Left ventricle myocardium superior (tissue), 1 donor: ENCODE results near the gene C6orf118. TPM values are rescaled to one million over a fixed set of nuclear protein-coding genes. Genes with fewer than 3 reads are reported as not detected.

Experiments
- ATAC-seq: fragments of 200-7000 bp; cut with Tn5 transposase; one replicate; pipeline ENCODE4 v1.9.1; 2020; ENCODE audit warnings: mild to moderate bottlenecking, moderate library complexity
- DNase-seq: peaks from one replicate; pipeline ENCODE4 v3.0.0-alpha.2; 2020
- intact Hi-C: fragments of 100-400 bp; cut with micrococcal nuclease; formaldehyde crosslinking; loops from one replicate; pipeline ENCODE4 v1.11.0; 2022
- total RNA-seq: library from RNA; stranded (reverse); fragmentation: NEBNext Ultra II Directional; extraction: Animal tissue kit (Norgen Biotek cat#: 25700); gene quantifications from one replicate; pipeline ENCODE4 v1.2.1, GENCODE V29; 2021
- donor health status: DM: no; HTN: yes; CAD: no; lungs with severe emphysema.

Gene C6orf118
- total RNA-seq, 1 donor from 2014 or later = not detected

DNA sequence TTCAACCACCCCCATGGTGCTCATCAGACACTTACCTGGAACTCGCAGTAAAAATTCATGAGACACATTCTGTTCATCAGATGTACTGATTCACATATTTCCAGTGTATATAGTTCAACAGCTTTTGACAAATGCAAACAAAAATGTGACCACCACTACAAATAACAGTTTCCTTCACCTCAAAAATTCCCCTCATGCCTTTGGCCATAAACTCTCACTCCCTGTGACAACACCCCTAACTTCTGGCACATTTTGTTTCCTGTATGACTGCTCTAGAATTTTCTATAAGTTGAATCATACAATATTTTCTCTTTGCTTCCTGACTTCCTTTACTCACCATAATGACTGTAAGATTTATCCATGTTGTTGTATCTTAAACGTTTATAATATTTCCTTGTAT, 63.7 kb downstream of the C6orf118 start:
- no peak for DNase-seq
- no peak for ATAC-seq
- intact Hi-C loops = no loop called here

DNA sequence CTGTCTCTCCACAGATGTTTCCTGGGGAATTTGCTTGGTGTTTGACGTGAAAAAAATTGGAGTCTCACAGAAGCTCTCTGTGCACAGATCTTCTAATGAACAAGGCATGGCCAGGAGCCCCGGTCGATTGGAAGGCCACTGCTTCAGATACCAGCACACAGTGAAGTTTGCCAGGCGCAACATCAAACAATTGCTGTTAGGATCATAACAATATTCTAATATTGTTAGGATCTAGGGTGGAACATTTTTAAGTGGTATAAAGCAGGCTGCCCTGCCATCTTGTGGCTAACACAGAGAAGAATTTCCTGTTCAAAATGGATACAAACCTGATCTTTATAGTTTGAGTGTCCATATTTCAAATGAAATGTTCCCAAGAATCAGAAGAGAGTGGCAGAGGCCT, 64.1 kb downstream of the C6orf118 start:
- intact Hi-C loops = no loop called here
- no peak for ATAC-seq
- no peak for DNase-seq

DNA sequence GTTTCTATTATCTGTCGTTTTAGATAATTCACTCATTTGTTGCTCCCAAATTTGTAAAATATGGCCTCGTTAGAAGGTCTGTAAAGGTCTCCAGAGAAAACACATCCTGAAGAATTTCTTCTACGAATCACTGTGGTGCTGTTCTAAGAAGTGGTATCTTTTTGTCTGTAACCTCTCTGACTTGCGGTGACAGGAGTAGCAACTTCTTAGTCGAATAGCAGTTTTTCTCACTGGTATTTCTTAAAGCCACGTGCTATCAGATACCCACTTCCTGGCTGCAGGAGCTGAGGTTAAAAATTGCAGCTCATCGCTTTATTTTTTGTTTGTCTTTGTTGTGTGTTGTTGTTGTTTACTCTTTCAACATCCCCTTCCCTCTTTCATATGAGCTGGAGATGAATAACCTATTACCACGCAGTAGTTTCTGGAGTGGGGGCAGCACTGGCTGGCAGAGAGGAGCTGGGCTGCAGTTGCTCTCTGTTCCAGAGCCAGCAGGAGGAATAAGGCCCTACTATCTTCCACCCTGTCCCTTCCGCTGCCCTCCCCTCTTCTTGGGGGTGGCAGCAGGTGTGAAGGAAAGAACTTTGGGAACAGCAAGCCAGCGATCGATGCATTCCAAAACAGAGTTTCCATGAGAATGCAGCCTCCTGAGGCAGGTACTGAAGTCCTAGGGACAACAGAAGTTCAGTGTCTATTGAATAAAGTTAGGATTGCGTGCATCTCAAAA, 64.7 kb downstream of the C6orf118 start:
- no peak for ATAC-seq
- intact Hi-C loops = no loop called here
- no peak for DNase-seq

DNA sequence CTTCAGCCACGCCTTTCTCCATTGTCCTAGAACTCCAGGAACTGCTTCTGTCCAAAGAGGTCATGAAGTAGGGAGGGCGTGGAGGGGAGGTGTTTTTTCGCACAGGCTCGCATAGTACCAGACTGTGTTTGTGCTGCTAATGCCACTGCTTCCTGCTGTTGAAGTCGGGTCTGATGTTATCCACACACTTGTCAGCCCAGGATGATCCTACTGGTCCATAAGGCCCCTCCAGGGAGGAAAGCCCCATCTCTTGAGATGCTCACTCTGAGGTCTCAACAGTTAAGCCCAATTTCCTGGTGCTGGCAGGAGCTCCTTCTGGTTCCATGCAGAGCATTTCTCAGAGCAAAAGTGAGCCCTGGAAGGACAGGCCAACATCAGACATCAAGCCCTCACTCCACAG, 65.6 kb downstream of the C6orf118 start:
- DNase-seq = no peak
- intact Hi-C loops = no loop called here
- no peak for ATAC-seq

DNA sequence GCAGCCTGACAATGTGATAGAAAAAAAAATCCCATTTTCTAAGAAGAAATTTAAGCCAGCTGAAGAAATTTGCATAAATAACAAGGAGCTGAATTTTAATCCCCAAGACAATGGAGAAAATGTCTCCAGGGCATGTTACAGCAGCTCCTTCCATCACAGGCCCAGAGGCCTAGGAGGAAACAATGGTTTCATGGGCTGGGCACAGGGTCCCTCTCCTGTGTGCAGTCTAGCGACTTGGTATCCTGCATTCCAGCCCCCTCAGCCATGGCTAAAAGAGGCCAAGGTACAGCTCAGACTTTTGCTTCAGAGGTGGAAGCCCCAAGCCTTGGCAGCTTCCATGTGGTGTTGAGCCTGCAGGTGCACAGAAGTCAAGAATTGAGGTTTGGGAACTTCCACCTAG, 73.1 kb downstream of the C6orf118 start:
- no peak for ATAC-seq
- DNase-seq = no peak
- intact Hi-C loops = no loop called here

DNA sequence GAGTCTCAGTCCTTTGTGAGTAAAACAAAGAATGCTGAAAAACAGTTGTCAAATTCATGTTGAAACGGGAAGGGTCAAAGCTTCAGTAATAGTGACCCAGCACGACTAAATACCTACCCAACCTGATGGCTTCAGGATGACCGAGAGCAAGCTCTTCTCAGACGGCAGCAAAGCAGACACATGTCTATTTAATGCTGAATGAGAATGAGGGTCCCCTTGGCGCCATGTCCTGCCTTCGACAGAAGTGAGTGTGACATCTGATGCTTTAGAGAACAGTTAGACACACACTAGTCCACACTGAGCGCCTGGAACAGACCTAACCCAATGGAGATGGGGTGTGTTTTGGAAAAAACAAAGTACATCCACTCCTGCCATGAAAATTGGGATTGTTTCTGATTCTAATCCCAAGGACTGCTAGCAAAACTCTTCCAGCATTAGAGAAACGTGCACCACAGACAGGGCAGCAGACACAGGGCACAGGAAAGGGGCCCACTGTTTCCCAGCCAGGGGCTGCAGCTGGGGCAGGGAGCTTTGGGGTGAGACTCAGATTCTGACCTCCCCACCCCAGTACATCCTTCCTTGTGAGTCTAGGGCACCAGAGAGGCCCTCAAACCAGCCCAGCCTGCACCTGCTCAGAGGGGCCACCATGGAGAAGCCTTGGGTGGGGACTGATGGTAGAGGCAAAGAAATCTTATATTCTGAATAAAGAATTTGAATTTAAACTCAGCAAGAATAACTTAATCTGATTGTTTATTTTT, 76.5 kb downstream of the C6orf118 start:
- intact Hi-C loops = no loop called here
- ATAC-seq (no peak), DNase-seq (no peak)

DNA sequence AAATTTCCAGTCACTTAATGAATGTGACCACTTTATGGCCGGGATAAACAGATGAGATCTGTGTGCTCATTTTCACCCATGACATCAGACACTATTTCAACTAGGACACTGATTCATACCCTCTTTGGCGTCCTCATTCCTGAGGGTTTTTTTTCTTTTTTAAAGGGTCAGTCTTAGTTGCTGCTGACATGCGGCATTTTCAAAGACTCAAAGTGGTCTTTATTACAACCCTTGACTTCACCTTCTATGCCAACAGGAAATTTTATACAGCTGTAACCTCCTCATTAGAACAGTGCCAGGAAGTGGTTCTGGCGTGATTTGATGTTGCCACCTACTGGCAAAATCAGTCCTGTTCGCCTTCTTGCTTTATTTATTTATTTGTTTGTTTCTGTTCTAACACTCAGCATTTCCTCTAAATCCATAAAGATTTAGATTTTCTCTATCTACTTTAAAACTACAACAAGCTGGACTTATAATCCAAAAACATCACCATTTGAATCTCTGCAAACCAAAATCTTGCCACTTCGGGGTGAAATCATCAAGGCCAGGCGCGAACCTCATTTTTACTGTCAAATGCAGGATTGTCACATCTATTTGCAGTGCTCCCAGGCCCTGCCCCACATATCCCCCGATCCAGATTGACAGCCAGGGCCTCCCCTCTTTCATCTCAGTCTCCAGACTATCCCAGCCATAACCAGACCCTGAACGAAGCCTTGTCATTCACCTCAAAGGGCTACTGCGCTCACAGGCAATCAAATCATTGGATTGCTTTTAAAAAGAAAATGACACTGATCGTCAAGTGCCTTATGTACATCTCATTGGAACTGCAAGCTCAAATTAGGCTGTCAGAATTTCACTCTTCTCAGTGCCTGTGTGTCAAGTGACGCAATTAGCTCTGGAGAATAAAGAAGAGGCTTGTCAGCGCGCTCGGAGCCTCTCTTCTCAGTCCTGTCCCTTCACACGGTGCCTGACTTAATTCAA, 77.5 kb downstream of the C6orf118 start:
- intact Hi-C loops = no loop called here

DNA sequence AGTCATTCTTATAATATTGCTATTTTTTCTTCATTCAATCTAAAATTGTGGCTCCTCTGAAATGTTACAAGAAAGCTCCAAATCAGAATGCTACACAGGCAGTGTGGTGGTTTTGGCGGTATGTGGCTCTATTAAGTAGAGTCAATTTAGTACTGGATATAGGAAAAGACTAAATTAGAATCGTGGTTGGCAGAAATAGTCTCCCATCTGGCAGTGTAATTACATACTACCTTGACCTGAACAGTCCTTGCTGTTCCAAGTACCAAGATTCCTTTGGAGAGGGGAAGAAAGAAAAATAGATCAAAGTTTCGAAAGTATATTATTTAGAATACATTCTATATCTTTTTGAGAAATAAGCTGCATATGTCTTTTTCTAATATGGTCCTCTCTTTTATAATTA, 78.2 kb downstream of the C6orf118 start:
- DNase-seq (no peak), ATAC-seq (peak; percentile 72)
- intact Hi-C loops = no loop called here

More for the DNA sequence above, 77.5 kb downstream of the C6orf118 start:
- DNase-seq (no peak), ATAC-seq (peak; percentile 85)
